GM18520 (cell line): ENCODE data around the gene RPA3.
A peak's percentile ranks its signal among the peaks of the same experiment; 100 is the strongest.

Experiments
- ATAC-seq: cut with Tn5 transposase; IDR thresholded peaks from one replicate; pipeline ENCODE4 v1.9.1; 2021; ENCODE audit not compliant: unreplicated experiment

RPA3 gene

DNA sequence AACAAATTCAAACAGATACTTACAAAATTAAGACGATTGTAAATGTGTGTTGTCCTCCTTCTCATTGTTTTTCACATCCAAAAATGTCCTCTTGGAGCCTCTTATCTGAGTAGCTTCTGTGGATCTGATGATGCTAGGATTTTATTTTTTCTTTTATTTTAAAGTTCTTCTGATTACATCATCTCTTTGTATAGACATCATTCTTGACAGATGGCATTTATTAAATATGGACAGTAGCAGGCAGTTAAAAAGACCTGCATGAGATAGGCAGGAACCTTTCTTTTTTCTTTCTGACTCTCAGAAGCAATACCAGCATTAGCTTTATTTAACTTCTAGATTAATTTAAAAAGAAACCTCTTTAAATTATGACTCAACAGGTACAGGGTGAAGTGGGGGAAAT, at the start of gene RPA3:
TSS of gene RPA3 (minus strand) at position 116 of the 400 bp plus-strand sequence. CDS start 78,189 bp downstream, outside the sequence.
- no peak for ATAC-seq

GRCh38 chr7:7766671-7767070, 48.3 kb upstream of the RPA3 start:
- no peak for ATAC-seq

DNA sequence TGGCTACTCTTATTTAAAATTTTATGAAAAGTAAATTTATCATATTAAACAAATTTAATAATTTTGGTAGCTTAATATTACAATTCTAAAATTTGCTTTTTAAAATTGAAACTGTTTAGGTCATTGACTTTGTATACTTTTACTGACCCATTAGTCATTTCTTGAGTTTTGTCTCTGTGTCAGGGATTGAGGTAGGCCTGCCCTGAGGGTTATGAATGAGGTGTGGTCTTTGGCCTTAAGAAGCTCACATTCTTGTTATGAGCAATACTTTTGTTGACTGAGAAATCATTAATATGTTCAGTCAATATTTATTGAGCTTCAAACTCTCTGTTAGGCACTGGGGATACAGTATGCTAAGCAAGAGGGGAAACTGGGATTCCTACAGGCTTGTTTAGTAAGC, 47.0 kb upstream of the RPA3 start:
- peak; percentile 75 for ATAC-seq

DNA sequence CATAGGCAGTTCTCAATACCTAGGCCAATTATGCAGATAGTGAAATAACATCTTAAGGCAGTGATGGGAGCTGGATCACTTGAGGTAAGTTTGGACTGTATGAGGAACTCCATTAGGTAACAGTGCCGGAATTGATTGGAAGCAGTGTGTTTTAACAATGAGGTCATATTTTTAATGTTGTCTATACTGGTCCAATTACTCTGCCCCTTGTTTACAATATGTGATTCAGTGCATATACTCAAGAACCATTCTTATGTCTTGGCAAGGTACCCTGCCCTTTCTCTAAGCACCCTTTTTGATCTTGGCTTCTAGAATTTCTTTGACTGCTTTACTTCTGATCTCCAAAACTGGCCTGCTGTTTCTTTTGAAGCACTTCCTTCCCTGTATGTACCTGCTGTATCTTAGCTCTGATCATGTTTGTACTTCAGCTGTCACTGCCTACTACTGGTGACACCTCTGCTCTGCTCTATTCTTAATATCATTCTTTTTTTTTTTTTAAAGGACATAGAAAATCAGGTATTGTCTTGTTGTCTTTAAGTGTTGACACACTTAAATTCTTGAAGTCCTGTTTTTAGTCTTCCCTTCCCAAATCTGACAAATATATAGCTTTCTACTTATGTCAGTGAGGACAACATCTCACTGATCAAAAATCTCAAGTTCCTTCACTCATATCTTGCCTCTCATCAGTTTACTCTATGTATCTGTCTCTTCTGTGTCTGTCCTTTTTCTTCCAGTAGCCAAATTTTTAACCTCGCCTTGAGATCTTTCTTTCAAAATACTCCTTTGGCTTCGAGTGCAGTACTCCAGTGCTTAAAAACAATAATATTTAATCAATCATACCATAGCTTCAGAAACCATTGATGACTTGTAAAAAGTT, 46.4 kb upstream of the RPA3 start:
- no peak for ATAC-seq

DNA sequence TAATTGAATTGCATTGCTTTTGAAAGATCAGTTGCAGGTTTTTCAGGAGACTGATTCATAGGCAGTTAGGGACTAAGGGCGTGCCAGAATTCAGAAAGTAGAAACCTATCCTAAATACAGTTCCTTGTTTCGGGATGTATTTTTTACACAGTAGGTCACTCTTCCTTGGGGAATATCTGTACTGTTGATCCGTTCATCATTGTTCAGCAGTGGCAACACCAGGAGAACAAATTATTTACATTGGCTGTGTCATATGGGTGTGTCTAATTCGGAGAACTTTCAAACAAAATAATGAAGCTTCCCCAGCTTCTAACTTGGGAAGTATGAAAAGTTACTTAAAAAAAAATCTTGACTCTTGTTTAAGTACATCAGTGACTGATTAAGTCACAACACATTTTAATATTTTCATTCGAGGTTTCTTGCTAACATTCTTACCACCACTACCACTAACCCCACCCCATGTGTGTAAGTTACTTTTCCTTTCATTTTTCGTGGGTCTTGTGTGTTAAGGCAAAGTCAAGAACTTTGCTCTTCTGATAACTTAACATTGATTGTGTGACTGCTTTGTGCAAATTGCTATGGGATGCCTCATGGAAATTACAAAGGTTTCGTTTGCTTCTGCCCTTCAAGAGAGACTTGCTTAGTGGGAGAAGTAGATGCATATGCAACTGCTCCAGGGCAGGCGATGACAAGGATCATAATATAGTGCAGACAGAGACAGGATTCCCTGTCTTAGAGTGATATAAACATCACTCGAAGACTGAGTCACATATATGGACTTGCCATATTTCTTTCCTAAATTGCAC, 43.8 kb upstream of the RPA3 start:
- peak; percentile 40 for ATAC-seq

DNA sequence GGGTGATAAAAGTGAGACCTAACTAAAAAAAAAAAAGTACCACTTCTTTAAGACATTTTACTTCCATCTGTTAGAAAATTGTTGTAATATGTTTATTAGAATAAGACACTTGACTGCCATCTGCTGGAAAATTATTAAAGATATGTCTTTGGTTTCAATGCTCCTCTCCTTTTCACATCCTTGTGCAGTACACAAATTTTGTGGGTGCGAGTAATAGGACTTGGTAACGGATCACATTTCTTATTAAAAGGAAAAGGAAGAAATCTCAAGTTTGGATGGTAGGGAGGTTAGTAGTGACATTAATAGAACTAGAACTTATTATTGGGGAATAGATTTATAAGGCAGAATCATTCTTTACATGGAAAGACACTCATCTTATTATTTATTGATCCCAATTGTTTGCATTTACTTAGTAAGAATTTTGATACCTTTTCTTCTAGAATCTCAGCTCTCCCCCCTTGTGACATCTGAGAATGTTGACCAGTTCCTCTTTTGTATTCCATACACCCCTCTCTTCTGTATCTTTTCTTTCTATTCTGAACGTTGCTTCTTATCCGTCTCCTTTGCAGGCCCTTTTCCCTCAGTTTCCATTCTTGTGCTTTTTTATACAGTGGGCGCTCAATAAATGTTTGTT, 43.0 kb upstream of the RPA3 start:
- peak; percentile 28 for ATAC-seq

- ATAC-seq = no peak
These were observed 39.2 kb upstream of the RPA3 start for GRCh38 chr7:7757576-7757975.

GRCh38 chr7:7756577-7756976, 38.2 kb upstream of the RPA3 start:
- ATAC-seq = no peak

DNA sequence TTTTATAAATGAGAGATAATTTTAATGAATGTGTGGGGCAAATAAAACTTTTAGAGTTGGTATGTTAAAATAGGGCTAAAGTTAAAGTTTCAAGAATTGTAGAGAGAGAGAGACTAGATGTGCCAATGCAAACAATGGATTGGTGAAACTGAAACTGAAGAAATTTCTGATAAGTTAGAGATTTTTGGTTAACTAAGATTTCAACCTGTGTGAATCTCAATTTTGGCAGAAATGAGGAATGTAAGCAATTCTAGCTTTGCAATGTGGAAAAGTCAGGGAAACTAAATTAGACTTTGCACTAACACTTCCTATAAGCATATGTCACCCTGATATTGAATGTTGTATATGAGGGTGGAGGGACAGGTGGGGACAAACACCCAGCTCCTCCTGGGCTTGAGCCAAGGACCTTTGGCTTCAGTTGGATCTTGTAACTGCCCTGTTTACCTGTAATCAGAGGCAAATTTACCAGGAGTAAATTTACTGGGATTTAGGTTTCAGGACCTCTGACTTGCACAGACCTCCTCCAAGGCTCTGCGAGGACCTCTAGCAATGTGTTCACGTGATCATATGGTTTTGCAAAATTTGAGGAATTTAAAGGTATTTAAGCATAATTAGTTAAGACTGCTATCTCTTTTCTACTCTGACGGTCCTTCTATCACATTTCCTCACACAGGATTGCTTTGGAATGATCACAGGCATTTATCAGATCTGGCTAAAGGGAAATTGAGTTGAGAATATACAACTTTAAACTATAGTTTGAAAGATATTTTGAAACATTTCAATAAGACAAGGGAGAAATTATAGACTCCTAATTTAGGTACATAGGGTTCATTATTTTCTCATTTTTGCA, 33.1 kb upstream of the RPA3 start:
- ATAC-seq = no peak

- no peak for ATAC-seq
These were observed 32.3 kb upstream of the RPA3 start for GRCh38 chr7:7750571-7751242.

GRCh38 chr7:7746458-7746857, 28.1 kb upstream of the RPA3 start:
- no peak for ATAC-seq

- no peak for ATAC-seq
These were observed 27.6 kb upstream of the RPA3 start for GRCh38 chr7:7745966-7746365.

DNA sequence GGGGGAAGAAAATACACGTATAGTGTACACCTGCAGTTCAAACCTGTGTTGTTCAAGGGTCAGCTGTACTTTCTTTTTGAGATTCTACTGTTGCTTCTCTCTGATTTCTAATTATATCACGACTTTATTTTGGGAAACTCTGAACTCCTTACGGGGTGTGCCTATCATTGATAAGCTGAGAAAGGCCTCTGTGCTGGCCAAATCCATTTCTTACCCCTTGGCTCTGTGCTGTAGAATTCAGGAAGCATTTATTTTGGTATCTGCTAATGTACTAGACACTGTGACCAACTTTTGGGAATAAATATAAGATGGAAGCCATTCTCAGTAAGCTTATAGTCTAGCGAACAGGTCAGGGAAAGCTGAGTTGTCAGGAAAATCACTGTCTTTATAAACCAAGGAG, 26.9 kb upstream of the RPA3 start:
- no peak for ATAC-seq

DNA sequence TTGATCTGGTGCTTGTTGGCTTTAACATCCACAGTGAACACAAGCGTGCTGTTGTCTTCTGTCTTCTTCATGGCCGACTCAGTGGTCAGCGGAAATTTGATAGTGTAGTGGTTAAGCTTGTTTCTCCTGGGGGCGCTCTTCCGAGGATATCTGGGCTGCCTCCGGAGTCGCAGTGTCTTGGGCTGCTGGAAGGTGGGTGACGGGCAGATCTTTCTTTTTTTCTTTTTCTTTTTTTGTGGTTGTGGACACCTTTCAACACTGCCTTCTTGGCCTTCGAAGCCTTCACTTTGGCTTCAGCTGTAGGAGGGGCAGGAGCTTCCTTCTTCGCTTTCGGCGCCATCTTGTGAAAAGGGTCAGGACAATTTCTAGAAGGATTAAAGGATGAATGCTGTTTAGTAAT, 23.8 kb upstream of the RPA3 start:
- ATAC-seq = no peak

DNA sequence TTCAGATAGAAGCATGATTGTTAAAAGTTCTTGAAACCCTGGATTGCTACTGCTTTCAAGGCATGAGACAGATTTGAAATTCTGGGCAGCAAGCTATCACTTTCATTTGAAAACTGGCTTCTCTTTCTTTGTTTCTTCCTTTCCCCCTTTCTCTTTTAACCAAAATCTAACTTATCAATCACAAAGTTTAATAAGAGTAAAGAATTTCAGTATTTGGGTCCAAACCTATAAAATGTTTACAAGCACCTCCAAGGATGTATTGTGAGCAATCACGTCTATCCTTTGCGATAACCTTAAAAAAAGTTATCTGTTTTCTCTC, 21.6 kb upstream of the RPA3 start:
- no peak for ATAC-seq

DNA sequence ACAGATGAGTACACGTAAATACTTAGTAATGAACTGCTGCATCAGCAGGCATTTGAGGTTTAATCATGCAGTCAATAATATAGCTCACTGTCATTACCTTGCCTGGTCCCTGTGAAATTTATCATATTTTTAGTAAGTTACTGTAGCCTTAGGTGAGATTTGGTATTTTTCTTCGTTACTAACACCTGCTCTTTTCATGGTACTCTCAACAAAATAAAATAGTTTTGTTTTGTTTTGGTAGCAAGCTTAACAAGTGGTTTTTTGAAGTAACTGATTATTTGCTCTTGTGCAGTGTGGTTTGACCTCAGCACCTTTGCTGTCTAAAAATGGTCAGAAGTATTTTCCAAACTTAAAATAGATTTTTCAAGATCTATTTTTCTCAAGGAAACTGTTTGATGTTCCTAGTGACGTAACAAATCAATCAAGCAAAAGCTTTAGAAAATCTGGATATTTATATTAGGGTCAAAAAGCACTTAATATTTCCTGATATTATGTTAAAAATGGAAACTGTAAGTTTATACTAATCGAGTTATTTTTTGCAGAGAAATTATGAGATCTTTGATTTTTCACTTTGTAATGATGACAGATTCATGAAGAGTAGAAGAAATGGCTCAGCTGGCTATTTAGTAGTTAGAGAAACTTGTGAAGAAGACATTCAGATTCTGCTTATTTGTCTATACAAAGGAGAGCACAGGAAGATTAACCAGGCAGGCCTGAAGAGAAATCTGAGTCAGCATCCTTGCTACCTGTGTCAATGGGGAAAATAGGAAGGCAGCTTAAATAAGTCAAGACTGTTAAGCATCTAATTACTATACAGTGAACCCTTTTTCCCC, 21.0 kb upstream of the RPA3 start:
- peak; percentile 73 for ATAC-seq

DNA sequence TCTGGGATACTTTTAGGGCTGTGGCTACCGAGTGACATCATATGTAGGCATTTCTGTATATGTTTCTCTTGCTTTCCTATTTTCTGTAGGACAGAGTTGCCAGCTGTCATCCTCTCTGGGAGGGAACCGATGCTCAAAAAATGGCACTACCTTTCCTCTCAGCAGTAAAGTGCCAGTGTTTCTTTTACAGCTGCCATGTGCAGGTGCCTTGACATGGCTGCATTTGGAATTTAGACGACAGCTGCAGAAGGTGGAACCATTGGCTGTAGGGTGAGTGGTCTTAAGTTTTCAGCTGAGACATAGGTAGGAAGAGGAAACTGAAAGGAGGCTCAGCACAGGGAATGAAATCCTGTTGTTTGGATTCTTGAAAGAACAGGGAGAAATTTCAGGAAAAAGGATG, 20.2 kb upstream of the RPA3 start:
- no peak for ATAC-seq

- no peak for ATAC-seq
These were observed 19.8 kb upstream of the RPA3 start for GRCh38 chr7:7738177-7738576.

- no peak for ATAC-seq
These were observed 19.3 kb upstream of the RPA3 start for GRCh38 chr7:7737674-7738073.

DNA sequence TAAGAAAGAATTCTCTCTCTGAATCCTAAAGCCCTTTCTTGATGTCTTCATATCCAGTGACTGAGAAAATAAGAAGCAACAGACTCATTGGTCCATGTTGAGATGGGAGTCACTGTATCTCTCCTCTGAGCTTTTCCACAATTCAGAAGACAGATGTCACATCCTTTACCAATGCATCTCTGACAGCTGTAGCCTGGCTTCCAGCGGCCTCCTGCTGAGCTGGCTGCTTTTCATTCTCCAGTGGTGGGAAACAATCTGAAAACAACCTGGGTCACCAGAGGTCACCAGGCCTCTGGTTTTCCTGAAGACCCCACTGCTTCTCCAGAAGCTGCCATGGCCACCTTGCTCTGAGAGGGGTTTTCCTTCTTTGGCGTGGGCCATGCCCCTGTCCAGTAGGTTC, 18.3 kb upstream of the RPA3 start:
- ATAC-seq = no peak
